ENCODE measurements around the gene PGAP1.
A peak's percentile ranks its signal among the peaks of the same experiment; 100 is the strongest.
"Not testable (repeated sequence)": the region's sequence is repeated elsewhere in the genome, so short reads cannot be mapped to it uniquely, and the experiment has no call there.

The PGAP1 gene

DNA sequence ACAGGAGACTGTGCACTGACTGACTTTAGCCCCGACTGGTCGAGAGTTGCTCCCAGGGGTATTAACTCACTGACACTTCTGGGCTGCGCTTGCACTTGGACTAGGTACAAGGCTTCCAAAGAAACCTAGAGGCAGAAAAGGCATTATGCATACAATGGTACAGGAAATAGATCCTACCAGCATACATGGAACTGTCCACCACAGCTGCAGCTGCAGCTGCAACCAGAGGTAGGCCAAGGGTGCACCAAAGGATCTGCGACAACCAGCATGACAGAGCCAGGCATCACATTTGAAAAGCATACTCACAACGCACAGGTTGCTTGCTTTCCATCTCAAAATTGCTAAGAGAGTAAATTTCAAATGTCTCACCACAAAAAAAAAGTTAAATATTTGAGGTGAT, 22.6 kb upstream of the PGAP1 start:
- no peak for DNase-seq (ENCODE audit: low spot score)

GRCh38 chr2:196944570-196944969, 18.1 kb upstream of the PGAP1 start:
- DNase-seq (ENCODE audit: low spot score), result no peak

DNA sequence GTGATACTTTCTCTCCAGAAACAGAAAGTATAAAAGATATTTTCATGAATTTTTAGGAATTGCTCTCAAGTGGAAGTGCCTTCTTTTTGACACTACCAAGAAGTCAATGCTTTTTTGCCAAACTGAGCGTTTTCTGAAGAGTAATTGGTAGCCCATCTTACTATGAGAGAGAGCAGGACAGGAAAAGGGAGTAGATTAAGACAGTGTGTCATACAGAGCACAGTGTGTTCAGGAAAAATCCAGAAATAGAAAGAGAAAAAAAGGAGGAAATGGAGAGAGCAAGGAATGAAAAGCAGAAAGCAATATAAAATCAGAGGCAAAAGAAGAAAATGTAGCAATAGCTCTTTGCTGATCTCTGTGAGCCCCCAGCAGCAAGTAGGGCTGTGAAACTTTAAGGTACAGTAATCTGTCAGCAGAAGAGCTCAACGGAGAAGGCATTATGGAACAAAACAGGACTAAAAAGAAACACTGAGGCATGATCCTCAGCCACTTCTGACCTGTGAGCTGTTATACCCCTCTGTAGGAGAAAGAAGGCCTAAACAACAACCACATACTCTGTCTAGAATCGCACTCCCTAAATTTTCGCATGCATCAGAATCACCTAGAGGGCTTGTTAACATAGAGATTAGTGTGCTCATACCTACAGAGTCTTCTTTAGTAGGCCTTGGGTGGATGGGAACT, 15.0 kb upstream of the PGAP1 start:
- DNase-seq (ENCODE audit: low spot score), result no peak

- DNase-seq (ENCODE audit: low spot score), result no peak
Measured at GRCh38 chr2:196939371-196939770, 12.9 kb upstream of the PGAP1 start.

DNA sequence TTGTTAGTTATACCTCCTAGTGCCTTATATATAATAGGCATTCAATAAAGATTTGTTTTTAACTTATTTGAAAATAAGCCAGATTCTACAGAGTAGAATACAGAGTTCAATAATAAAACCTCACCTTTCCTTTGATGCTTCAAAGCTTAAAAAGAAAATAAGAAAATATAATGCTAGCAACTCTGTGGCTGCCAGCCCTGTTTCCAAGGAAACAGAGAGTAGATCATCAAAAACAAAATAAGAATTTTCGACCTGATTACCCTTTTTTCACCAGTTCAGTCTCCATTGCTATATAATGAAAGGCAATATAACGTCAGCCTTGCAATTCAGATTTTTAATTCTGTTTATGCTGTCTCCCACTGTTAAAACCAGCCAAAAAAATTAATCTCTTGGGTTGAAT, 8.9 kb upstream of the PGAP1 start:
- no peak for DNase-seq (ENCODE audit: low spot score)

- DNase-seq (ENCODE audit: low spot score), result no peak
Measured at GRCh38 chr2:196934672-196935071, 8.2 kb upstream of the PGAP1 start.

GRCh38 chr2:196931555-196931954, 5.0 kb upstream of the PGAP1 start:
- no peak for DNase-seq (ENCODE audit: low spot score)

GRCh38 chr2:196927376-196928225, 1.1 kb upstream of the PGAP1 start:
- peak; percentile 48 for DNase-seq (ENCODE audit: low spot score)

DNA sequence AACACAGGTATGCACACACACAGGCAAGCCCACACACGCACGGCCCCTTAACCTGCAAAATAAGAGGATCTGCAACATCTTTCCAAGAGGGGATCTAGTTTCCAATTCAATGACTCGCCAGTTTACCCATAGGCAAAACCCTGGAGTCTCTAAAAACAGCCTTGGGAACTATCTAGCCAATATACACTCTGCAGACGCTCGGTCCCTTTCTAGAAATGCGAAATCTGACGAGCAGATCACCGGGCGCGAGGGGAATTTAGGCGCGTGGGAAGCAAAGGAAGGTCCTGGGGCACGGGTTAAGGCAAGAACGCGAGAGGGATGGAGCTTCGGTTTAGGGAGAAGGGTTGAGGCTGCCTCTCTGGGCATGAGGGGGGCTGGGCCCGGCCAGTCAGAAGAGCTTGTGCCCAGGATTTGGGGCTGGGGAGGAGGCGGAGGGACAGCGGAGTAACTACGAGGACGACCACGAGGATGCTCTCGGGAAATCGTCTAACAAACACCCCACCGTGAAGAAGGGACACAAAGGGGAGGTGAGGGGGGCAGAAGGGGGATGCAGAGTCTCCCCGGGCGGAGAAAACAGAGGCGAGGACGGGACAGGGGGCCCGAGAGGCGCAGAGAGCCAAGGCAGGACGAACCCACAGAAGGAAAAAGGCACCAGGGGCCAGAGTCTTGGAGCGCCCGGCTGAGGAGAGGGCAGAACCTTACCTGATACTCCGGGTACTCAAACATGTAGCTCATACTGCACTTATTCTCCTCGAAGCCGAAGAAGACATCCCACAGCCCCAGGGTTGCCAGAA, 542 bp downstream of the PGAP1 start:
- DNase-seq (ENCODE audit: low spot score), result peak; percentile 57

DNA sequence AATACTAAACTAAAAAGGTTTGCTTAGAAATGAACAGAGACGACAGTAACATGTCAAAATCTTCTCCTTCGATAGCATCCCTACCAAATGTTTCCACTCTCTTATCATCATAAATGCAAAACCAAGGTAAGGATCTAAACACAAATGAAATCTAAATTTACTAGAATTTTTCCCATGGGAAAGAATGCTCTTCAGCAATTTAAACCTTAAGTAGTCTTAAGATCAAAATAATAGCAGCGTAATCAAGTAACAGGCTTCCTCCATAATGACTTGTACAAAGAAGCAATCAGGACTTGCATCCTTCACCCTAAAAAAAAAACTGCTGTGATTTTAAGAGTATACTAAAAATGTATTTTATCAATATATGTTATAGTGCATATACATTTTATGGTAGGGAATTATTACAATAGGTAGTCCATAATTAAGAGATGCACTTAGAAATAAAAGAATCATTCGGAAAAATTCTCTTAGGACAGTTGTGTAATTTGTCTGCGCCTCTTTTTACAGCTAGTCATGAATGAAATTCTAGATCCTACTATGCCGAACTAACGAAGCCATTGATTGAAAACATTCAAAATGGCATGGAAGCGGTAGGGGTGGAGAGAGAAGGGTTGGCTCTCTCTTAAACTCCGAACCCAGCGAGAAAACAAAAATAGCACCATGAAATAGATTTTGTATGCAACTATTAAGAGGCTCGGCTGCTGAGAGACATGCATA, 1.3 kb downstream of the PGAP1 start:
- no peak for DNase-seq (ENCODE audit: low spot score)

- DNase-seq (ENCODE audit: low spot score), result no peak
Measured at GRCh38 chr2:196924051-196924450, 2.5 kb downstream of the PGAP1 start.

- DNase-seq (ENCODE audit: low spot score), result no peak
Measured at GRCh38 chr2:196918927-196919326, 7.6 kb downstream of the PGAP1 start.

GRCh38 chr2:196917802-196918201, 8.7 kb downstream of the PGAP1 start:
- no peak for DNase-seq (ENCODE audit: low spot score)

- no peak for DNase-seq (ENCODE audit: low spot score)
Measured at GRCh38 chr2:196915507-196916189, 10.9 kb downstream of the PGAP1 start.

DNA sequence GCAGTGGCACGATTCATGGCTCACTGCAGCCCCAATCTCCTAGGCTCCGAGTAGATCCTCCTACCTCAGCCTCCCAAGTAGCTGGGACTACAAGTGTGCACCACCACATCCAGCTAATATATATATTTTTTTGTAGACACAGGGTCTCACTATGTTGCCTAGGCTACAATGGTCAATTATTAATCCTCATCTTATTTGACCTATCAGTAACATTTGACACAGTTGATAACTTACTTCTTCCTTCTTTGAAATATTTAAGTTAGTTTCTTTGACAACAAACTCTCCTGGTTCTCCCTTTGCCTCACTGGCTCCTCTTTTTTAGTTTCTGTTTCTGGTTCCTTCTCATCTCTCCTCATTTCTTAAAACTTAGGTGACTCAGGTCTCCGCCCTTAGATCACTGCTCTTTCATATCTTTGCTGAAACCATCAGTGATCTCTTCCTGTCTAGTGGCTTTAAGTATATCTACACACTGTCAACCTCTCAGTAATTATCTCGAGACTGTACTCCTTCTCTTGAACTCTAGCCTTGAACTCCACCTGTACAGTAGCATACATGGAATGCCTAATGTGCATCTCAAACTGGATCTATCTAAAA, 11.5 kb downstream of the PGAP1 start:
- DNase-seq (ENCODE audit: low spot score), result no peak

DNA sequence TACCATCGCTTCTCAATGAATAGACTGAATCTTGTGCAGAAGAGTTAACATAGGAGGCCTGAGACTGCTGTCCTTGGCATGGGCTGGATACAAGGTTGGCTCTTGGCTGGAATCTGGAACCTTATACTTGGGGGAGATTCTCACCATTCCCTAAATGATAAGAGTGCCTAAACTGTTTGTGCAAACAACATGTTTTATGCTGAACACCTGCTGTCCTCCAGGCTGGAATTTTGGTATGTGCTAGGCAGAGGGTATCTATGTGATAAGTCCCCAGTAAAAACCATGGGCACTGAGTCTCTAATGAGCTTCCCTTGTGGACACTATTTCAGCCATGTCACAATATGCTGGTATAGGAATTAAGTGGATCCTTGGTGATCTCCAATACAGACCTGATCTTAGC, 12.8 kb downstream of the PGAP1 start:
- no peak for DNase-seq (ENCODE audit: low spot score)

- DNase-seq (ENCODE audit: low spot score), result not testable (repeated sequence)
Measured at GRCh38 chr2:196905365-196905764, 21.1 kb downstream of the PGAP1 start.

DNA sequence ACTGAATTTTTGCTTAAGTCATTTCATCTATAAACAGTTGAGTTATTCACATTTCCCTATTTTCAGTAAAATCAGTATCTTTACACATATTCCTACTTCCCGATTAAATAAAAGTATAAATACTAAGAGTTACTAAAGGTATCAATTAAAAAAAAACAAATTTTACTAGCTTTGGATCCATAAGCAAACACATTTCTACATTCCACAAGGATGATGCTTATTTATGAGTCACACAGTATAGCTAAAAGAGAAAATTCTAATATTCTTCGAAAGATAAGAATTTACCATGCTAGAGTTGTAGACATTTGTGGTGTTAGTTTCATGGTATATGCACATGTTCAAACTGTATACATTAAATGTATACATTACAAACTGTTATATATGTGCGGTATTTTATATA, 23.7 kb downstream of the PGAP1 start:
- DNase-seq (ENCODE audit: low spot score), result no peak

DNA sequence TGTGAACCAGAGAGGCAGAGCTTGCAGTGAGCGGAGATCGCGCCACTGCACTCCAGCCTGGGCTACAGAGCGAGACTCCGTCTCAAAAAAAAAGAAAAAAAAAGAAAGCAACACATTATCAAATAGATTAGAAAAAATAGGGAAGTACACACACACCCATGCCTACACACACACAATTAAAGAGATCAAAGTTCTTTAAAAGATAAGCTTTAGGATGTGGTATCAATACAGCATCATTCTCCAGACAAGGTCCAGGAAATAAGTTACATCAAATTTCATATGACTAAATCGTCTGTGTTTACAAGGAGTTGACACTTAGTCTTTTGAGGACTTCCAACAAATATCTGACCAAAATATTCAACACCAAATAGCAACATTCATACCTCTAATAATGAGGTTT, 25.7 kb downstream of the PGAP1 start:
- no peak for DNase-seq (ENCODE audit: low spot score)

DNA sequence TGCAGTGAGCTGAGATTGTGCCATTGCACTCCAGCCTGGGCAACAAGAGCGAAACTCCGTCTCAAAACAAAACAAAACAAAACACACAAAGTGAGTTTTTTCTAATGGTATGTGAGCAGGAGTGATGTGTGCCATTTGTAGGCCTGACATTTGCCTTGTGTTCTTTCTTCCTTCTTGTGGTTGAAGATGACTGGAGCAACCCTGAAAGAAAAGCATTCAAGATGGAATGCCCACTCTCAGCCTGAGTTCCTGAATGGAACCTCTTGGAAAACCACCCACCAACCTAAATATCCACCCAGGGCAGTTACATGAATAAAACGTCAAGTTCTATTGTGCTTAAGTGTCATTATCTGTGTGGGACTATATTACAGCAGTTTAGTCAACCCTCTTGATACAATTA, 26.5 kb downstream of the PGAP1 start:
- DNase-seq (ENCODE audit: low spot score), result no peak

GRCh38 chr2:196891136-196891535, 35.4 kb downstream of the PGAP1 start:
- no peak for DNase-seq (ENCODE audit: low spot score)
